ENCODE results near the gene DOCK4. TPM values are rescaled to one million over a fixed set of nuclear protein-coding genes. Genes with fewer than 3 reads are reported as not detected.

Gene DOCK4
- total and polyA plus RNA-seq, 4 donors, result 7.2 to 48.9 (median 12.8) TPM

GRCh38 chr7:112104120-112104519 lies 102.1 kb downstream of the DOCK4 start:
- DNase-seq (ENCODE audit: low spot score), result no peak
- Histone ChIP-seq H3K27me3 (ENCODE audit: control insufficient read depth in 4 of 4, insufficient read depth in 4 of 4, low read length in 3 of 4) (no peaks in the 10 kb centered on the region), H3K9me3 (ENCODE audit: control insufficient read depth in 4 of 4, low read length in 3 of 4) (no peaks in the 10 kb centered on the region), H3K9ac (ENCODE audit: low read depth in 1 of 2, low read length in 2 of 2) (no peak overlapping the region), H3K27ac (ENCODE audit: low read depth in 1 of 2, low read length in 2 of 2) (no peak overlapping the region), H3K36me3 (ENCODE audit: control insufficient read depth in 4 of 4, insufficient read depth in 3 of 4, low read depth in 1 of 4, low read length in 3 of 4) (no peaks in the 10 kb centered on the region), H3K4me1 (ENCODE audit: control insufficient read depth in 4 of 4, insufficient read depth in 4 of 4, low read length in 3 of 4) (peaks cover 0 to 12% (median 8%) of the 10 kb centered on the region in 4 donors), H3K4me3 (ENCODE audit: low read depth in 1 of 3, low read length in 3 of 3) (no peak overlapping the region)
- 94% methylated on average over 2 of the region's 2 CpGs for WGBS
- TF ChIP-seq EGR1 (IDR thresholded peaks at IDR 0.05; ENCODE audit: low read depth in 2 of 2), result no peak
- no peak for TF ChIP-seq HNF4G (IDR thresholded peaks at IDR 0.05)
- no peak for TF ChIP-seq RAD21 (IDR thresholded peaks at IDR 0.05)
- TF ChIP-seq HNF4A (conservative IDR thresholded peaks at IDR 0.05), result no peak
- no peak for TF ChIP-seq SP1 (IDR thresholded peaks at IDR 0.05)
- no peak for TF ChIP-seq ATF3 (IDR thresholded peaks at IDR 0.05)

GRCh38 chr7:112103246-112103645 lies 103.0 kb downstream of the DOCK4 start:
- Histone ChIP-seq H3K9me3 (ENCODE audit: control insufficient read depth in 4 of 4, low read length in 3 of 4) (no peaks in the 10 kb centered on the region), H3K27ac (ENCODE audit: low read depth in 1 of 2, low read length in 2 of 2) (no peak overlapping the region), H3K4me1 (ENCODE audit: control insufficient read depth in 4 of 4, insufficient read depth in 4 of 4, low read length in 3 of 4) (peaks cover 0 to 5% (median 2%) of the 10 kb centered on the region in 4 donors), H3K36me3 (ENCODE audit: control insufficient read depth in 4 of 4, insufficient read depth in 3 of 4, low read depth in 1 of 4, low read length in 3 of 4) (no peaks in the 10 kb centered on the region), H3K9ac (ENCODE audit: low read depth in 1 of 2, low read length in 2 of 2) (no peak overlapping the region), H3K4me3 (ENCODE audit: low read depth in 1 of 3, low read length in 3 of 3) (no peak overlapping the region), H3K27me3 (ENCODE audit: control insufficient read depth in 4 of 4, insufficient read depth in 4 of 4, low read length in 3 of 4) (no peaks in the 10 kb centered on the region)
- 85% methylated on average over 2 of the region's 2 CpGs for WGBS
- no peak for TF ChIP-seq TAF1 (conservative IDR thresholded peaks at IDR 0.05)
- no peak for TF ChIP-seq SP1 (IDR thresholded peaks at IDR 0.05)
- TF ChIP-seq MAX (IDR thresholded peaks at IDR 0.05), result no peak
- no peak for TF ChIP-seq FOXA2 (IDR thresholded peaks at IDR 0.05)
- TF ChIP-seq YY1 (IDR thresholded peaks at IDR 0.05), result no peak
- no peak for TF ChIP-seq RAD21 (IDR thresholded peaks at IDR 0.05)
- TF ChIP-seq GABPA (IDR thresholded peaks at IDR 0.05 in 1 of 2, conservative IDR thresholded peaks at IDR 0.05 in 1 of 2), result no peak
- TF ChIP-seq NR2F2 (IDR thresholded peaks at IDR 0.05), result no peak
- TF ChIP-seq RXRA (IDR thresholded peaks at IDR 0.05), result no peak
- no peak for TF ChIP-seq REST (IDR thresholded peaks at IDR 0.05)
- no peak for TF ChIP-seq EGR1 (IDR thresholded peaks at IDR 0.05; ENCODE audit: low read depth in 2 of 2)
- TF ChIP-seq CTCF (IDR thresholded peaks at IDR 0.05; ENCODE audit: low read depth, low read length, missing input control), result no peak
- TF ChIP-seq HNF4A (conservative IDR thresholded peaks at IDR 0.05), result no peak
- no peak for TF ChIP-seq ZBTB33 (IDR thresholded peaks at IDR 0.05)
- no peak for TF ChIP-seq ATF3 (IDR thresholded peaks at IDR 0.05)
- no peak for TF ChIP-seq FOXA1 (IDR thresholded peaks at IDR 0.05)
- no peak for TF ChIP-seq HNF4G (IDR thresholded peaks at IDR 0.05)
- no peak for TF ChIP-seq JUND (IDR thresholded peaks at IDR 0.05)
- no peak for DNase-seq (ENCODE audit: low spot score)

All from liver (tissue), 9 donors.